Measurements from ENCODE around the gene HAUS2.
A peak's percentile ranks its signal among the peaks of the same experiment; 100 is the strongest.
"Not testable (repeated sequence)": the region's sequence is repeated elsewhere in the genome, so short reads cannot be mapped to it uniquely, and the experiment has no call there.

The HAUS2 gene

GRCh38 chr15:42548249-42549031 is at the start of gene HAUS2, which contains the start of gene LRRC57:
HAUS2 (plus strand) TSS chr15:42548838; CDS start chr15:42548873, 35 bp downstream.
LRRC57 (minus strand) TSS chr15:42548793; CDS start chr15:42548434, 359 bp downstream.
- DNase-seq = peak; percentile 90

DNA sequence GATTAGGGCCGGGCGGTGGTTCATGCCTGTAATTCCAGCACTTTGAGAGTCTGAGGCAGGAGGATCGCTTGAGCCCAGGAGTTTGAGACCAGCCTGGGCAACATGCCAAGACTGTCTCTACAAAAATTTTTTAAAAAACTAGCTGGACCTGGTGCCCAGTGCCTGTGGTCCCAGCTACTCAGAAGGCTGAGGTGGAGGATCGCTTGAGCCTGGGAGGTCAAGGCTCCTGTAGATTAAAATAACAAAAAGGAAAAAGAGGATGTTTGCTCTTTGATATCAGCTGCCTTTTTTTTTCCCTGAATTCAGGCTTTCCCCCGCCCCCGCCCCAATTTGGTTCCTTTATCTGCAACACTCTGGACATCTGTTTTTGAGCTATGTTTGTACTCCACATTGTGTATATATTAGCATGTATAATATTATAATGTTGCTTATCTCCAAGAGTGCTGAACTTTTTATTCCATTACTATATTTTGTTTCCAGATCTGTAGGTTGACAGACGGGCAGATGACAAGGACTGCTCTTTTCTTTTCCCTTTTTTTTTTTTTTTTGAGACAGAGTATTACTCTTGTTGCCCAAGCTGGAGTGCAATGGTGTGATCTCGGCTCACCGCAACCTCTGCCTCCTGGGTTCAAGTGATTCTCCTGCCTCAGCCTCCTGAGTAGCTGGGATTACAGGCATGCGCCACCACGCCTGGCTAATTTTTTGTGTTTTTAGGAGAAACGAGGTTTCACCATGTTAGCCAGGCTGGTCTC is 48.6 kb upstream of the HAUS2 start:
- no peak for DNase-seq

DNA sequence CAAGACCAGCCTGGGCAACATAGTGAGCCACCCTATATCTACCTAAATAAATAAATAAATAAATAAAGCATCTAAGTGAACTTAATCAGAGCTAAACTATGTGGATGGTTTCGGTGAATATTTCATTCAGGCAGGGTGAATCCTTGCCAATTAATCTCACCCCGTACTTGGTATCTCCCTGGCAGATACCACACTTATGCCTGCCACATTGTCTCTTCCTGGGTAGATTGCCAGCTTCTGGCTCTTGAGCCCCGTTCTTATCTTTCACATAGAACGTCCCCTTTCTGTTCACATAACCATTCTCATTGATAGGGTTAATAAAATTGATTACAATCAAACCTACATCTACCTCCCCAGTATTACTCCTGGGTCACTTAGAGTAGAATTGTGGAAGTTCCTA is 46.2 kb upstream of the HAUS2 start:
- DNase-seq = no peak

- no peak for DNase-seq
Observed at GRCh38 chr15:42503825-42504224, 44.8 kb upstream of the HAUS2 start.

- DNase-seq = no peak
Observed at GRCh38 chr15:42504631-42505030, 44.0 kb upstream of the HAUS2 start.

- DNase-seq = no peak
Observed at GRCh38 chr15:42507514-42507913, 41.1 kb upstream of the HAUS2 start.

DNA sequence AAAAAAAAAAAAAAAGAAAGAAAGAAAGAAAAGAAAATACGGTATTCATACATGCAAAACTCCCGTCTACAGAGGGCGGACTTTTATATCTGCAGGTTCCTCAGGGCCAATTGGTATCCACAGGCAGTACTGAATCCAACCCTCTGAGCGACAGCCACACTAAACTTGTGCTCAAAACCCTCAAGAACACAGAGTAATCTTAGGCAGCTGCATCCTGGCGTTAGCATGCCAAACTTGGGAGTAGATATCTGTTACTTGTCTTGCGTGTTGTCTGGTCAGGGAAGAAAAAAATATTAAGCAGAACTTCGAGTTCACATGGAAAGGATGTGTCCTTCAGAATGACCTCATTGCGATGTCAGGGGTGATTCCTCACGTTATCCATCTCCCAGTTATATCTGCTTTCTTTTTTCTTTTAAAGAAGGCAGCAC is 40.4 kb upstream of the HAUS2 start:
- no peak for DNase-seq

GRCh38 chr15:42510258-42511006 is 38.2 kb upstream of the HAUS2 start:
- DNase-seq = no peak

GRCh38 chr15:42511007-42511391 is 37.6 kb upstream of the HAUS2 start:
- DNase-seq = no peak

- DNase-seq = no peak
Observed at GRCh38 chr15:42523331-42523730, 25.3 kb upstream of the HAUS2 start.

- DNase-seq = no peak
Observed at GRCh38 chr15:42528970-42529369, 19.7 kb upstream of the HAUS2 start.

GRCh38 chr15:42533246-42533645 is 15.4 kb upstream of the HAUS2 start:
- no peak for DNase-seq

- no peak for DNase-seq
Observed at GRCh38 chr15:42544853-42545629, 3.6 kb upstream of the HAUS2 start.

DNA sequence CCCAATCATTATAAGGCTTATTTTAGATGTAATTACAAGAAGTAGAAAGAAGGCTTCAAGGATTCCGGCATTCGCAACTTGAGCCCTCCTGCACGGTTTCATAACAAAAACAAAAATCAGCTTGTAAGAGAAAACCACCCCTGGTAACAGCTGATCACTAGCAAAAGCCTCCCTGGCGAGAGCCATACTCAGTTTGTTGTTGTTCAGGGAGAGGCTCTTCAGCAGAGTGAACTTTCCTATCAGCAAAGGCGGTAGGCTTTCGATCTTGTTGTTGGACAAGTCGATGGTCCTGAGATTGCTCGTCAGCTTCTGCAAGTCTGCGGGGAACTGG is 755 bp upstream of the HAUS2 start:
- DNase-seq = no peak

DNA sequence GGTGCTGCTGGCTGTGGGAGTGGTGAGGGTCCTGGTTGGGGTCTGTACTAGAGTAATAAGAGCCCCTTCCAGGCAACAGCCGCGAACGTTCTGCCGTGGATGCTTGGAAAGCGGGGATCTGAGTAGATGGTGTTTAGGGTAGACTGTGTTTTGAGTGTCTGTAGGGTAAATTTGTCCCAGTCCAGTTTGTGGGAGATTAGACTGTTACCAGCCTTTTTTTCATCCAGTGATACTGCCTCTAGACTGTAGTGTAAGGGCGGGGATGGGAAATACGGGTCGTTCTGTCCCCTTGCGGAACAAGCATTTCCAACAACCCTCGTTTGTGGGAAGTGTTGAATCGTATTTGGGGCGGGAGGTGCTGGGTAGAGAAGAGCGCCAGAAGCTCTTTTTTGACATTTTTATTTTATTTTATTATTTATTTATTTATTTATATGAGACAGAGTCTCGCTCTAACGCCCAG is 424 bp downstream of the HAUS2 start:
- DNase-seq = peak; percentile 20

DNA sequence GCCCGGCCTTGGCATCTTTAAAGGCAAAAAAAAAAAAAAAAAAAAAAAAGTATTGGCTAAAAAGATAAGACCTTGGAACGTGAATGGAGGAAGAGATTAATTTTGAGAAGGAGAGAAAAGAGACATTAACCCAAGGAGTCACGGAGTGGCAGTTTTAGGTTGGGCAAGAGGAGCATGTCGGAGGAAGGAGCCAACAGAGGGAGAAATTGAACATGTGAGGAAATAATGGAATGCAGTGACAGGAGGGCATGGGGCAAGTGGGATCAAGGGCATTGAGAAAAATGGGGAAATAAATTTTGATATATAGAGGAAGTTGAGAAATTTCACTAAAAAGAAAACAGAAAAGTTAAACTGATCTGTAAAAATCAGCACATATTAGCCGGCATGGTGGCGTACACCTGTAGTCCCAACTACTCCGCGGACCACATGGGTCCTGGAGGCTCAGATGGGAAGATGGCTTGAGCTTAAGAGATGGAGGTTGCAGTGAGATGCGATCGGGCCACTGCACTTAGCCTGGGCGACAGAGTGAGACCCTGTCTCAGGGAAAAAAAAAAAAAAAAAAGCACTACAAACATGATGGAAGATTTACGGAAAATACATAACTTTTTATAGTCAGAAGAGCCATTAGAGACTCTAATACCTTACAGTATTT is 1.2 kb downstream of the HAUS2 start:
- no peak for DNase-seq

DNA sequence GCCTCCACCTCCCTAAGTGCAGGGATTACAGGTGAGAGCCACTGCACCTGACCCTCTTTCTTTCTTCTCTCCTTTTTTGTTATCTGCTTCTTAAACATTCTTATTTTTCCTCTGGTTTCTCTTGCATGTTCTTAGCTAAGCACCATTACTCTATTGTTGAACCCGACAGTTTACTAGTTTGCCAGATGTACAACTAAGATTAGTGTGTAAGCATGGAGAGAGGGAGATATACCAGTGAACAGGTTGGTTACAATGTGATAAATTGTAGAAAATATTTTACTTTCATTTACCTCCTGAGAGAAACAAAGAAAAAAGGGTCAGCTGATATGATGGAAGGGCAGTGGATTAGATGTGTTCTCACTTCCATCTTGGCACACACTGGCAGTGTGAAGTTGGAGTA is 4.9 kb downstream of the HAUS2 start:
- DNase-seq = no peak

DNA sequence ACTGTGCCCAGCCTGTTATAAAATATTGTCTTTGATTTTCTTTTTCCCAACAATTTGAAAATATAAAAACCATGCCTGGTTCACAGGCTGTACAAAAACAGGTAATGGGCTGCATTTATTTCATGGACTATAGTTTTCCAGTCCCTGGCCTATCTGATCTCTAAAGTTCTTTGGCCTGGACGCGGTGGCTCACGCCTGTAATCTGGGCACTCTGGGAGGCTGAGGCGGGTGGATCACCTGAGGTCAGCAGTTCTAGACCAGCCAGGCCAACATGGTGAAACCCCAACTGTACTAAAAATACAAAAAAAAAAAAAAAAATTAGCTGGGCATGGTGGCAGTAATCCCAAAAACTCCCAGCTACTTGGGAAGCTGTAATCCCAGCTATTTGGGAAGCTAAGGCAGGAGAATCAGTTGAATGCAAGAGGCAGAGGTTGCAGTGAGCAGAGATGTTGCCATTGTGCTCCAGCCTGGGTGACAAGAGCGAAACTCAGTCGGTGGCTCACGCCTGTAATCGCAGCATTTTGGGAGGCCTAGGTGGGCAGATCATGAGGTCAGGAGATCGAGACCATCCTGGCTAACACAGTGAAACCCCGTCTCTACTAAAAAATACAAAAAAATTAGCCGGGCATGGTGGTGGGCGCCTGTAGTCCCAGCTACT is 8.0 kb downstream of the HAUS2 start:
- DNase-seq = not testable (repeated sequence)

- no peak for DNase-seq
Observed at GRCh38 chr15:42558739-42559138, 10.1 kb downstream of the HAUS2 start.

DNA sequence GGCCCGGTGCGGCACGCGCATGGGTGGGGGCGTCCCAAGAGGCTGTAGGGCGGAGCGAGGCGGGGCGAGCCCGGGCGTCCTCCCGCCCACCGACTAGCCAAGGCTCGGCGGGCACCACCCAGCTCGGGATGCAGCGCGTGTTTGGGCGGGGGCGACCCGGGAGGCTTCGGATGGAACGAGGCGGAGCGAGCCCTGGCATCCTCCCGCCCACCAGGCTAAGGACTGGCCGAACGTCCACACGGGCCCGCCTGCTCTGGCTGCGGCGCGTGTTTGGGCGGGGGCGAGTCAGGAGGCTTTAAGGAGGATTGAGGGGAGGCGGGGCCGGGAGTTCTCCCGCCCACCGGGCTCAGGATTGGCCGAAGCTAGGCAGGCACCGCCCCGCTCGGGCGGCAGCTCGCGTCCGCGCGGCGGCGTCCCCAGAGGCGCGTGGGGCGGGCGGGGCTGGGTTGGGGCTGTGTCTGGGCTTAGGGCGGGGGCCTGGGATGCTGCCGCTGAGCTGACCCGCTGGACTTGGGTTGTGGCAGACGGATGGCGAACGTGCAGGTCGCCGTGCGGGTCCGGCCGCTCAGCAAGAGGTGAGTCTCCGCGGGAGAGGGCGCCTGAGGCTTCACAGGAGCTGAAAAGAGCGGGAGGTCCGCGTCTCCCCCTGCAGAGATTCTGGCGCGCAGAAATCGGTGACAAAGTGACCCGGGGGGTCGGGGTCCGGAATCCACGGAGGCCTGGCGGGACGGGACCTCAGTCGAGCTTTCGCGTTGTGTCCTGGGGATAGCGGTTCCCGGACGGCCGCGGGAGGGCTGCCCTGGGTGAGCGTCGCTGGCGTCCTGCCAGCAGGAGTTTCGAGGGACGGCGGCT is 26.8 kb downstream of the HAUS2 start, which contains the start of gene STARD9:
TSS of gene STARD9 (plus strand) at position 419 of the 852 bp plus-strand sequence. CDS start at position 529, 110 bp downstream.
- DNase-seq = peak; percentile 98
